M059J (cell line): ENCODE measurements around the gene PRAMEF1. TPM values are rescaled to one million over a fixed set of nuclear protein-coding genes. Genes with fewer than 3 reads are reported as not detected.
"Not testable (repeated sequence)": the region's sequence is repeated elsewhere in the genome, so short reads cannot be mapped to it uniquely, and the experiment has no call there.

Experiments
- DNase-seq: peaks from one replicate; pipeline ENCODE4 v3.0.0-alpha.2; 2012; ENCODE audit warnings: low read depth
- total RNA-seq: library from RNA; depleted of rRNA; stranded (reverse); fragments of >200 nt; shearing (Covaris generic); gene quantifications from 2 replicates; pipeline ENCODE4 v1.2.3, GENCODE V29; 2014; rRNA removed

PRAMEF1 gene
- total RNA-seq, 1 experiment from 2014 or later = not detected

- DNase-seq = no peak
Measured at GRCh38 chr1:12775443-12775842, 15.8 kb upstream of the PRAMEF1 start.

- no peak for DNase-seq
Measured at GRCh38 chr1:12776801-12777557, 14.2 kb upstream of the PRAMEF1 start.

- no peak for DNase-seq
Measured at GRCh38 chr1:12778061-12778460, 13.1 kb upstream of the PRAMEF1 start.

GRCh38 chr1:12778907-12779306 lies 12.3 kb upstream of the PRAMEF1 start:
- DNase-seq = no peak

GRCh38 chr1:12781488-12781887 lies 9.7 kb upstream of the PRAMEF1 start:
- not testable (repeated sequence) for DNase-seq

- peak; percentile 33 for DNase-seq
Measured at GRCh38 chr1:12783783-12784182, 7.4 kb upstream of the PRAMEF1 start.

- peak; percentile 6 for DNase-seq
Measured at GRCh38 chr1:12784729-12785128, 6.5 kb upstream of the PRAMEF1 start.

- peak; percentile 61 for DNase-seq
Measured at GRCh38 chr1:12798911-12799310, 7.7 kb downstream of the PRAMEF1 start.

- no peak for DNase-seq
Measured at GRCh38 chr1:12799730-12800129, 8.5 kb downstream of the PRAMEF1 start.

GRCh38 chr1:12809933-12810332 lies 18.7 kb downstream of the PRAMEF1 start:
- no peak for DNase-seq

GRCh38 chr1:12810691-12811408 lies 19.7 kb downstream of the PRAMEF1 start:
- peak; percentile 89 for DNase-seq

- peak; percentile 78 for DNase-seq
Measured at GRCh38 chr1:12811409-12811784, 20.2 kb downstream of the PRAMEF1 start.

- DNase-seq = not testable (repeated sequence)
Measured at GRCh38 chr1:12819061-12819460, 27.9 kb downstream of the PRAMEF1 start.

GRCh38 chr1:12831310-12831709 lies 40.1 kb downstream of the PRAMEF1 start, which contains the start of gene PRAMEF11:
Gene PRAMEF11 (minus strand): TSS chr1:12831410. CDS start chr1:12828789, 2,621 bp downstream.
- DNase-seq = not testable (repeated sequence)

GRCh38 chr1:12833251-12833650 lies 42.1 kb downstream of the PRAMEF1 start:
- not testable (repeated sequence) for DNase-seq

Other genes starting within 250 kb of the PRAMEF1 start
- 47.3 and 51.5 TPM in 2 replicates for gene DHRS3, start 173.2 kb upstream of the PRAMEF1 start, total RNA-seq
- not detected in 2 replicates for gene AADACL4, start 147.3 kb upstream of the PRAMEF1 start, total RNA-seq
- gene AADACL3, start 75.3 kb upstream of the PRAMEF1 start, total RNA-seq = not detected in 2 replicates
- gene CFAP107, start 45.2 kb upstream of the PRAMEF1 start, total RNA-seq = not detected in 2 replicates
- not detected in 2 replicates for gene PRAMEF12, start 17.7 kb upstream of the PRAMEF1 start, total RNA-seq
- gene PRAMEF11, start 40.0 kb downstream of the PRAMEF1 start, total RNA-seq = not detected in 2 replicates
- not detected in 2 replicates for gene HNRNPCL1, start 57.3 kb downstream of the PRAMEF1 start, total RNA-seq
- not detected in 2 replicates for gene PRAMEF2, start 65.7 kb downstream of the PRAMEF1 start, total RNA-seq
- gene PRAMEF4, start 94.8 kb downstream of the PRAMEF1 start, total RNA-seq = not detected in 2 replicates
- not detected in 2 replicates for gene PRAMEF10, start 106.9 kb downstream of the PRAMEF1 start, total RNA-seq
- not detected in 2 replicates for gene PRAMEF7, start 125.2 kb downstream of the PRAMEF1 start, total RNA-seq
- gene PRAMEF6, start 156.2 kb downstream of the PRAMEF1 start, total RNA-seq = not detected in 2 replicates